Hepatocyte (in vitro differentiated cells): ENCODE results near the gene ADGRV1. TPM values are rescaled to one million over a fixed set of nuclear protein-coding genes. Genes with fewer than 3 reads are reported as not detected.

Experiments used
- DNase-seq: peaks from one replicate; pipeline ENCODE4 v3.0.0-alpha.2; 2016; ENCODE audit warnings: low spot score
- H2AFZ ChIP-seq: fragments of 200-600 bp; sonication (generic); 2 replicates; pipeline ENCODE4 v1.6.0; 2016; ENCODE audit warnings: antibody characterized with exemption, mild to moderate bottlenecking
- H3K27ac ChIP-seq: fragments of 200-600 bp; sonication (generic); 2 replicates; pipeline ENCODE4 v1.5.1; 2016; ENCODE audit warnings: mild to moderate bottlenecking
- H3K27me3 ChIP-seq: fragments of 200-600 bp; sonication (generic); 2 replicates; pipeline ENCODE4 v1.6.1; 2016
- H3K36me3 ChIP-seq: fragments of 200-600 bp; sonication (generic); replicated peaks from 2 replicates; pipeline ENCODE4 v1.5.1; 2016; ENCODE audit warnings: low read depth; ENCODE audit not compliant: insufficient read depth
- H3K4me1 ChIP-seq: fragments of 200-600 bp; sonication (generic); 2 replicates; pipeline ENCODE4 v1.5.1; 2016; ENCODE audit warnings: mild to moderate bottlenecking, moderate library complexity; ENCODE audit not compliant: insufficient read depth
- H3K4me2 ChIP-seq: fragments of 200-600 bp; sonication (generic); 2 replicates; pipeline ENCODE4 v1.6.0; 2016
- H3K4me3 ChIP-seq: fragments of 200-600 bp; sonication (generic); 2 replicates; pipeline ENCODE4 v1.5.1; 2016; ENCODE audit warnings: mild to moderate bottlenecking
- H3K79me2 ChIP-seq: fragments of 200-600 bp; sonication (generic); 2 replicates; pipeline ENCODE4 v1.6.0; 2017; ENCODE audit warnings: mild to moderate bottlenecking
- H3K9me2 ChIP-seq: fragments of 200-600 bp; sonication (generic); replicated peaks from 2 replicates; pipeline ENCODE4 v1.6.0; 2017; ENCODE audit warnings: mild to moderate bottlenecking; ENCODE audit not compliant: insufficient read depth
- H3K9me3 ChIP-seq: fragments of 200-600 bp; sonication (generic); 2 replicates; pipeline ENCODE4 v1.5.1; 2016; ENCODE audit warnings: low read depth, mild to moderate bottlenecking
- H4K20me1 ChIP-seq: fragments of 200-600 bp; sonication (generic); 2 replicates; pipeline ENCODE4 v1.6.0; 2016; ENCODE audit warnings: mild to moderate bottlenecking; ENCODE audit not compliant: insufficient read depth, poor library complexity, severe bottlenecking
- EZH2 ChIP-seq: fragments of 200-600 bp; sonication (generic); IDR thresholded peaks from 2 replicates; pipeline ENCODE4 v1.6.1; 2016; ENCODE audit warnings: antibody characterized with exemption, mild to moderate bottlenecking, borderline replicate concordance
- EZH2phosphoT487 ChIP-seq: fragments of 200-600 bp; sonication (generic); IDR thresholded peaks from one replicate; pipeline ENCODE4 v1.6.1; 2018; ENCODE audit warnings: antibody characterized with exemption, mild to moderate bottlenecking, low read depth, moderate library complexity; ENCODE audit not compliant: unreplicated experiment, severe bottlenecking
- WGBS: methylation state at CpG from one replicate; pipeline ENCODE4 v1.1.6; 2016; ENCODE audit warnings: low lambda C conversion rate; ENCODE audit errors: missing lambda C conversion rate; 5-methylcytosine and 5-hydroxymethylcytosine counted together
- polyA plus RNA-seq: library from polyadenylated mRNA; unstranded; fragments of >200 nt; fragmentation: Nextera tagmentation; extraction: Ambion mirVana; gene quantifications from 2 replicates; pipeline ENCODE4 v1.2.1, GENCODE V29; 2016
- total RNA-seq: library from RNA; depleted of rRNA; stranded (reverse); fragments of >200 nt; gene quantifications from 2 replicates; pipeline ENCODE4 v1.2.3, GENCODE V29; 2014
- TF ChIP-seq, protein P1 (sequence below): fragments of 200-600 bp; sonication (generic); IDR thresholded peaks from 2 replicates; pipeline ENCODE4 v1.5.1; 2016; ENCODE audit warnings: antibody characterized with exemption, mild to moderate bottlenecking; ENCODE audit not compliant: poor library complexity

ADGRV1 gene
- total and polyA plus RNA-seq, 2 experiments from 2014 or later = 74.9 to 88.3 TPM

DNA sequence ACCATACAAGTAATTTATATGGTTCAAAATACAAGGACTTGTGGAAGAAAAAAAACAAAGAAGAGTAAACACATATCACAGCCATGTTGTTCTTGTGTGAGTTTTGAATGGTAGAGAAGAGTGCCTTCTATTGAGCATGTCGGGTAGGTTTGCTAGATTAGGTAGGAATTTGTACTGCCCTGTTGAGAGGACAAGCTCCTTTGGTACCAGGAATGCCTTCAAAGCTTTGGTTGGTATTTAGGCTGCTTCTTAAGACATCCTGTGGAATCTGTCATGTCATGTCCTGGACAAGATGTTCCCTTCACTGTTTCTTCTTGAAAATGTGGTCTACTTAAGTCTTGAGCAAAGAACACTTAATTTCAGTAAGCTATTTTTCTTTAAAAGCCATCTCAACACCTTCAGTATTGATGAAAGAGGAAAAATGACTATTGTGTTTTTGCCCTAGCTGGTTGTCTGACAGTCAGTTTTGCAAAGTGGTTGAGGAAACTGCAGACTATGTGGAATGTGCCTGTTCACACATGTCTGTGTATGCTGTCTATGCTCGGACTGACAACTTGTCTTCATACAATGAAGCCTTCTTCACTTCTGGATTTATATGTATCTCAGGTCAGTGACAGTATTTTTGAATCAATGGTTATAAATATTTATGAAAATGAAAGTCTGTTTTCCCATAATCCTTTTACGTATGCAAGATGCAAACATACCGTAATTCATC is 296.9 kb downstream of the ADGRV1 start:
- Histone ChIP-seq H4K20me1 (no peaks in the 10 kb centered on the region), H3K4me1 (no peaks in the 10 kb centered on the region), H3K27ac (peak overlapping the region; percentile 42), H3K9me3 (no peaks in the 10 kb centered on the region), H2AFZ (no peak overlapping the region), H3K9me2 (no peaks in the 10 kb centered on the region), H3K79me2 (no peaks in the 10 kb centered on the region), H3K4me3 (no peak overlapping the region), H3K4me2 (no peak overlapping the region), H3K36me3 (no peaks in the 10 kb centered on the region), H3K27me3 (no peaks in the 10 kb centered on the region)
- DNase-seq = no peak
- 85% methylated on average over 4 of the region's 4 CpGs for WGBS
- no peak for TF ChIP-seq EZH2phosphoT487
- TF ChIP-seq, protein P1, sequence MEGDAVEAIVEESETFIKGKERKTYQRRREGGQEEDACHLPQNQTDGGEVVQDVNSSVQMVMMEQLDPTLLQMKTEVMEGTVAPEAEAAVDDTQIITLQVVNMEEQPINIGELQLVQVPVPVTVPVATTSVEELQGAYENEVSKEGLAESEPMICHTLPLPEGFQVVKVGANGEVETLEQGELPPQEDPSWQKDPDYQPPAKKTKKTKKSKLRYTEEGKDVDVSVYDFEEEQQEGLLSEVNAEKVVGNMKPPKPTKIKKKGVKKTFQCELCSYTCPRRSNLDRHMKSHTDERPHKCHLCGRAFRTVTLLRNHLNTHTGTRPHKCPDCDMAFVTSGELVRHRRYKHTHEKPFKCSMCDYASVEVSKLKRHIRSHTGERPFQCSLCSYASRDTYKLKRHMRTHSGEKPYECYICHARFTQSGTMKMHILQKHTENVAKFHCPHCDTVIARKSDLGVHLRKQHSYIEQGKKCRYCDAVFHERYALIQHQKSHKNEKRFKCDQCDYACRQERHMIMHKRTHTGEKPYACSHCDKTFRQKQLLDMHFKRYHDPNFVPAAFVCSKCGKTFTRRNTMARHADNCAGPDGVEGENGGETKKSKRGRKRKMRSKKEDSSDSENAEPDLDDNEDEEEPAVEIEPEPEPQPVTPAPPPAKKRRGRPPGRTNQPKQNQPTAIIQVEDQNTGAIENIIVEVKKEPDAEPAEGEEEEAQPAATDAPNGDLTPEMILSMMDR = no peak
- no peak for TF ChIP-seq EZH2

DNA sequence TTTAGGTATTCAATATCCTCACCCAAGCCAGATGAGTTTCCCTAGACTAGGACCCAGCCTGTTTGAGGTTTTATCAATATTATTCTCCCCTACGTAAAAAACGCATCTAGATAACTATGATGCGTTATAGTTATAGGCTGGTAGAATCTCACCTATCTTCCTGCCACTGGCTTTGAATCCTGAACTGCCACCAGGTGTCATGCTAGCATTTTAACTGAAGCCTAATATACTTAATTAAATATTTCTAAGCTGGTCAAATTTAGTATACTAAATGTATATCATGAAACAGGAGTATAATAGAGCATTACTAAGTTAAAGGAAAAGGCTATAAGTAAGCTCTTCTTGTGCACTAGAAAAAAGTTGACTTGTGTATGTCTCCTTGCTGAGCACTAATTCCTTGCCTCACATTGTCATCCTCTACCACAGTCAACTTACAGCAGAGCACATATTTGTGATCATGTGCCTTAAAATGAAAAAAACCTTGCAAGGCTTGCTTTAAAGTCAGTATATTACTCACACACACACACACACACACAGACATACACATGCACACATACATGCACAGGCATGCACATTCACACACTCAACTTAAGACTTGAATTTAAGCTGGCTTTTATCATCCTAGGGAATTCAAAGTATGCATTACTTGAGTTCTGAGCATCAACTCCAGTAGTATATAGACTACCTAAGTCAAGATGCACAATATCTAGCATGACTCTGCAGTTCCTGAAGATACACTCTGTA is 303.4 kb downstream of the ADGRV1 start:
- Histone ChIP-seq H3K36me3 (no peaks in the 10 kb centered on the region), H2AFZ (no peak overlapping the region), H3K4me2 (no peak overlapping the region), H3K79me2 (no peaks in the 10 kb centered on the region), H3K9me3 (no peaks in the 10 kb centered on the region), H3K4me1 (no peaks in the 10 kb centered on the region), H3K27me3 (no peaks in the 10 kb centered on the region), H4K20me1 (no peaks in the 10 kb centered on the region), H3K9me2 (no peaks in the 10 kb centered on the region), H3K4me3 (no peak overlapping the region), H3K27ac (no peak overlapping the region)
- TF ChIP-seq, protein P1 = peak; percentile 12
- TF ChIP-seq EZH2 (no peak), EZH2phosphoT487 (no peak)
- 93% methylated on average over 3 of the region's 3 CpGs for WGBS
- no peak for DNase-seq

GRCh38 chr5:90865180-90865579 is 306.6 kb downstream of the ADGRV1 start:
- no peak for TF ChIP-seq EZH2phosphoT487
- TF ChIP-seq, protein P1 = no peak
- no peak for TF ChIP-seq EZH2
- Histone ChIP-seq H3K27me3 (no peaks in the 10 kb centered on the region), H3K9me3 (no peaks in the 10 kb centered on the region), H3K36me3 (no peaks in the 10 kb centered on the region), H3K4me2 (no peak overlapping the region), H3K79me2 (no peaks in the 10 kb centered on the region), H3K4me3 (no peak overlapping the region), H3K9me2 (no peaks in the 10 kb centered on the region), H3K4me1 (no peaks in the 10 kb centered on the region), H3K27ac (no peak overlapping the region), H2AFZ (no peak overlapping the region), H4K20me1 (no peaks in the 10 kb centered on the region)
- 85% methylated on average over 4 of the region's 4 CpGs for WGBS
- no peak for DNase-seq
